Neutrophil (primary cell): ENCODE data around the gene RPRD1B.

ENCODE experiments used
- H3K27ac ChIP-seq: fragments of 200-600 bp; sonication (generic); 2 replicates; pipeline ENCODE4 v1.5.1; 2016; ENCODE audit warnings: mild to moderate bottlenecking, moderate library complexity
- H3K27me3 ChIP-seq: fragments of 200-600 bp; sonication (generic); 2 replicates; pipeline ENCODE4 v1.6.0; 2016; ENCODE audit warnings: mild to moderate bottlenecking
- H3K36me3 ChIP-seq: fragments of 200-600 bp; sonication (generic); 2 replicates; pipeline ENCODE4 v1.5.1; 2017
- H3K4me1 ChIP-seq, 2 experiments: fragments of 200-600 bp in 1 of 2; sonication (generic) in 1 of 2; 1 replicate in 1 of 2; 2 replicates in 1 of 2; pipeline versions ENCODE4 v1.5.1 to v1.6.1; 2013 to 2016; ENCODE audit warnings: low read depth in 1 of 2, low read length in 1 of 2, mild to moderate bottlenecking in 1 of 2, moderate library complexity in 1 of 2; ENCODE audit not compliant: control insufficient read depth in 1 of 2, insufficient read depth in 1 of 2
- H3K4me3 ChIP-seq, 2 experiments: fragments of 200-600 bp in 1 of 2; sonication (generic) in 1 of 2; 1 replicate in 1 of 2; 2 replicates in 1 of 2; pipeline ENCODE4 v1.5.1; 2013 to 2016; ENCODE audit warnings: low read depth in 1 of 2, low read length in 1 of 2, mild to moderate bottlenecking in 1 of 2, moderate library complexity in 1 of 2
- H3K9me3 ChIP-seq: fragments of 200-600 bp; sonication (generic); 2 replicates; pipeline ENCODE4 v1.5.1; 2016
- CTCF ChIP-seq: fragments of 200-600 bp; sonication (generic); IDR thresholded peaks from 2 replicates; pipeline ENCODE4 v1.5.1; 2016; ENCODE audit warnings: antibody characterized with exemption

RPRD1B gene

GRCh38 chr20:38060536-38060935 lies 27.0 kb downstream of the RPRD1B start:
- Histone ChIP-seq H3K36me3 (peaks cover 81% of the 10 kb centered on the region), H3K4me3 (no peak overlapping the region), H3K4me1 (no peaks in the 10 kb centered on the region), H3K27me3 (no peaks in the 10 kb centered on the region), H3K9me3 (no peaks in the 10 kb centered on the region), H3K27ac (no peak overlapping the region)
- TF ChIP-seq CTCF, result no peak

- no peak for TF ChIP-seq CTCF
- Histone ChIP-seq H3K27me3 (no peaks in the 10 kb centered on the region), H3K4me1 (no peaks in the 10 kb centered on the region), H3K4me3 (no peak overlapping the region), H3K27ac (no peak overlapping the region), H3K36me3 (peaks cover 86% of the 10 kb centered on the region), H3K9me3 (no peaks in the 10 kb centered on the region)
Measured at GRCh38 chr20:38061109-38061508, 27.6 kb downstream of the RPRD1B start.

- peaks cover 99% of the 10 kb centered on the region for H3K36me3 ChIP-seq
- no peaks in the 10 kb centered on the region for H3K9me3 ChIP-seq
- no peak for TF ChIP-seq CTCF
- H3K27me3 ChIP-seq, result no peaks in the 10 kb centered on the region
- no peak overlapping the region for H3K4me3 ChIP-seq
- H3K27ac ChIP-seq, result no peak overlapping the region
- no peaks in the 10 kb centered on the region for H3K4me1 ChIP-seq
Measured at GRCh38 chr20:38062890-38063289, 29.3 kb downstream of the RPRD1B start.

GRCh38 chr20:38063911-38064530 lies 30.5 kb downstream of the RPRD1B start:
- no peaks in the 10 kb centered on the region for H3K4me1 ChIP-seq
- no peaks in the 10 kb centered on the region for H3K9me3 ChIP-seq
- peaks cover 97% of the 10 kb centered on the region for H3K36me3 ChIP-seq
- H3K27me3 ChIP-seq, result no peaks in the 10 kb centered on the region
- H3K27ac ChIP-seq, result no peak overlapping the region
- H3K4me3 ChIP-seq, result no peak overlapping the region
- TF ChIP-seq CTCF, result no peak

GRCh38 chr20:38065764-38066375 lies 32.3 kb downstream of the RPRD1B start:
- Histone ChIP-seq H3K27ac (no peak overlapping the region), H3K9me3 (no peaks in the 10 kb centered on the region), H3K4me3 (no peak overlapping the region), H3K27me3 (no peaks in the 10 kb centered on the region), H3K4me1 (no peaks in the 10 kb centered on the region), H3K36me3 (peaks cover 97% of the 10 kb centered on the region)
- no peak for TF ChIP-seq CTCF
